Activated T-cell treated with anti-CD3 and anti-CD28 coated beads for 1 hour (primary cell): Measurements from ENCODE around the gene LHPP.
"Not testable (repeated sequence)": the region's sequence is repeated elsewhere in the genome, so short reads cannot be mapped to it uniquely, and the experiment has no call there.

Experiments
- DNase-seq: peaks from one replicate; pipeline ENCODE4 v3.0.0-alpha.2; 2020; ENCODE audit warnings: low read depth

The LHPP gene

DNA sequence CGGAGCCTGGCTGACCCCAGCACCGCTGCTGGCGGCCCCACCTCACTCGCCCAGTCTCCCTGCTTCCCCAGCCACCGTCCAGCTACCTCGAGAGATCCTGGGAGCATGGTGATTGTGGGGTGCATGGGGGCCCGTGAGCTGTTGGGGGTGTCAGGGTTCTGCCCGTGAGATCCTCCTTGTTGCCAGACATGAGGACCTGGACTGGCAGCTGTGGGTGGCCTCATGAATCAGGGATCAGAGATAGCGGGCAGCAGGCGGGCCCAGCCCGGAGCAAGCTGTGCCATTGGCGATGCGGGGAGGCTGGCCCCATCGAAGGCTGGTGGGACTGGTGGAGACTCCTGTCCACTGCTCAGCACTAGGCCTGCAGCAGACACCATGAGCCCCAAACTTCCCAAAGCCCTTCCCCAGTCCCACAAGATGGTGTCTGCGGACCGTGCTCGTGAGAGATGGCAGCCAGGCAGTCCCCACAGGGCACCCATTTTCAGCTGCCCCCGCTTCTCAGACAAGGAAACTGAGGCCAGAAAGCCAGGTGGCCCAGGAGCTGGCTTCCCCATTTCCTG lies 75.6 kb downstream of the LHPP start:
- DNase-seq = no peak

DNA sequence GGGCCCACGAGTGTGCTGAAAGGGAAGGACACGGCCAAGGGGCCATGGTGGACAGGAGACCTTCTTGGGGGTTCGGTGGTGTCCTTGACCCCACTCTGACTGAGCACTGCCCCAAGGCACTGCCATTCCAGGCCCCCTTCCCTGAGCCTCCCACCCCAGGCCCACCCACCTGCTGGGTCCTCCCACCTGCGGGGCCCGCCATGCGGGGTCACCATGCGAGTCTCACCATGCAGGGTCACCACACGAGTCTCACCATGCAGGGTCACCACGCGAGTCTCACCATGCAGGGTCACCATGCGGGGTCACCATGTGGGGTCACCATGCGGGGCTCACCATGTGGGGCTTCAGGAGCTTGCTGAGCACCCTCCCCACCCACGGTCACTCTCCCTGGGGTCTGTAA lies 76.3 kb downstream of the LHPP start:
- DNase-seq = no peak

DNA sequence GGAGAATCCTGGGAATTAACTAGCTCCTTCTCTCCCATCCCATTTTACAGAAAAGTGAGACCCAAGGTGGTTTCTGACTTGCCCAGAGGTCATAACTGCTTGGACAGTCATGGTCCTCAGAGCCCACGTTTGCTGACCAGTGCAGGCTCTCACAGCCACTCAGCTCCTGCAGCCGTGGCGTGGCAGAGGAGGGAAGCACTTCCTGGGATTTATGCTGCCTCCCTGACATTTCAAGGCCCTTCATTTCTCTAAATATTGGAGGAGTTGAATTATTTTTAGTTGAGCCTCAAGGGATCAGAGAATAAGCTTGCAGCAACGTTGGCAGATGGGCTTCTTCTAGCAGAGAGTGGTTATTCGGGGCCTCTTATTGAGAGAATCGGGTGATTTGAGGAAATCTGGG lies 77.1 kb downstream of the LHPP start:
- no peak for DNase-seq

- peak; percentile 64 for DNase-seq
Measured at GRCh38 chr10:124539935-124540641, 78.5 kb downstream of the LHPP start.

- no peak for DNase-seq
Measured at GRCh38 chr10:124541076-124541903, 79.7 kb downstream of the LHPP start.

DNA sequence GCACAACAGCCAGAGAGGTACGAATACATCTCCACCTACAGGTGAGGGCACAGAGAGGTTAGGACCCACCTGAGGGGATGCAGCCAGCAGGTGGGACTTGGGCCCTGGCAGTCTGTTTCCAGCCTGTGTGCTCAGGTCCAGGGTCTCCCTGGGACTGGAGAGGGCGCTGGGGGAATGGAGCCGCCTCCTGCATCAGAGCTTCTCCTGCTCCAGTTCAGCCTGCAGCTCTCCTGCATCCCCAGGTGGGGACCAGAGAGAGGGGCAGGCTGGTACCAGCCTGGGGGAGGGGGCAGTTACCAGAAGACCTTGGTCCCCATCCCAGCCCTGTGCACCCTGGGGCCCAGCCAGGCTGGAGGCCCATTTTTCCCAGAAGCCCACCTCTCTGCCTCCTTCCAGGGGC lies 80.7 kb downstream of the LHPP start:
- DNase-seq = no peak

GRCh38 chr10:124543146-124543545 lies 81.5 kb downstream of the LHPP start:
- no peak for DNase-seq

DNA sequence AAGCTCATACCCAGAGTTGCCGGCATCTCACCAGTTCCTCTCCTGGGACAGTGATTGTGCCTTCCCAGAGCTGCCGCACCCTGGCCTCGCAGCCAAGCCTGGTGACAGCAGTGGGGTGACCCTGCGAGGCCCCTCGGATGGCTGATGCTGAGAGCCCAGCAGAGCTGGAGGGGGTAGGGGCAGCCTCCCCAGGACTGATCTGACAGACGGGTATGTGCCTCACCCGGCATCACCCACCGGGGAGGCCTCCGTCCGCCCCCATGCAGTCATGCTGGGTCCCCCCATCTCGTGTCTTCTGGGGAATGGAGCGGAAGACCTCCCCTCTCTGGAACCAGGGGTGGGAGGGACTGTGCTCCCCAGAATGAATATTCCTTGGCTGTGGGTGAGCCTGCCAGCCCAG lies 82.3 kb downstream of the LHPP start:
- no peak for DNase-seq

DNA sequence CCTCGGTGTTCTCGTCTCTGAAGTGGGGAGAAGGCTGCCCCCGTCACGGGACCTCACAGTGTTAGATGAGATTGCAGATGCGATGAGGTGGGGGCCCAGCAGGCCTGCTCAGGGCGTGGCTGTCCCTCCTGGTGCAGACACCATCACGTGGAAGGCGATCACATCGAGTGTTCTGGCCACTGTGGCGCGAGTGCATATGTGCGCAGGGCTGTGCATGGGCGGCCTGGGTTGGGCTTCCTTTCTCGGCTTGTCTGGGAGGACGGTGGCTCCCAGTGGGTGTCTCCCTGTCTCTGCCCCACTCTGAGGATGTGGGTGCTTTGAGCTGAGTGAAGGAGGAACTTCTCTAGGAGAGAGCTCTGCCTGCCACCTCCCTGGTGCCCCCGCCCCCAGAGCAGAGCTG lies 83.1 kb downstream of the LHPP start:
- DNase-seq = no peak

DNA sequence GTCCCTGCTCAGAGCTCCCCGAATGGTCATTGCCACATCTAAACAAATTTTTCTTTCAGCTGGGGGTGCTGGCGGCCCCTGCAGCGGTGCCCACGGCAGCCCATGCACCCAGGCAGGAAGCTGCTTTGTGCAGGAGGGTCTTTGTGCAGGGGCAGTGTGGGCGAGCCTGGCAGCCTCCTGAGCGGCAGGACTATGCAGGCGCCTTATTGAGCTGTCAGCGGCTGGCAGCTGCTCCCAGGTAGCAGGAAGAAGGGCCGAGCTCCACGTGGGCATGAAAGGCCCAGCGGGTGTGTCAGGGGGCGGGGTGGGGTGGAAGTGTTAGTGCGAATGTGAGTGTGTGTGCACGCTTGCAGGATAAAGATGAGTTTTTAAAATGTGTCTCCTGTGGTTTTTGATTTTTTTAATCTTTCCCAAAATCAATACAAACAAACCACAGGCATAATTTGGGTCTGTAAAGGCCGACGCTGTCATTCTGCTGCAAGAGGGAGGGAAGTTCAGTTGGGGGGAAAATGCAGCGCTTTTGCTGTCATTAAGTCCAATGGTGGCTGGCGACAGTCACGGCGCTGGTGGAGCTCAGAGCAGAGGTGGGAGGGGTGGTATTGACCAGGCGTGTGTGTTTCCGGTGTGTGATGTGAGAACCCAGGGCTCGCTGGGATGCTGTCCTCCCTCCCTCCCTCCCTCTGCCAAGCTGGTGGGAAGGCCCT lies 83.9 kb downstream of the LHPP start:
- DNase-seq = no peak

GRCh38 chr10:124546055-124546369 lies 84.4 kb downstream of the LHPP start:
- DNase-seq = no peak

DNA sequence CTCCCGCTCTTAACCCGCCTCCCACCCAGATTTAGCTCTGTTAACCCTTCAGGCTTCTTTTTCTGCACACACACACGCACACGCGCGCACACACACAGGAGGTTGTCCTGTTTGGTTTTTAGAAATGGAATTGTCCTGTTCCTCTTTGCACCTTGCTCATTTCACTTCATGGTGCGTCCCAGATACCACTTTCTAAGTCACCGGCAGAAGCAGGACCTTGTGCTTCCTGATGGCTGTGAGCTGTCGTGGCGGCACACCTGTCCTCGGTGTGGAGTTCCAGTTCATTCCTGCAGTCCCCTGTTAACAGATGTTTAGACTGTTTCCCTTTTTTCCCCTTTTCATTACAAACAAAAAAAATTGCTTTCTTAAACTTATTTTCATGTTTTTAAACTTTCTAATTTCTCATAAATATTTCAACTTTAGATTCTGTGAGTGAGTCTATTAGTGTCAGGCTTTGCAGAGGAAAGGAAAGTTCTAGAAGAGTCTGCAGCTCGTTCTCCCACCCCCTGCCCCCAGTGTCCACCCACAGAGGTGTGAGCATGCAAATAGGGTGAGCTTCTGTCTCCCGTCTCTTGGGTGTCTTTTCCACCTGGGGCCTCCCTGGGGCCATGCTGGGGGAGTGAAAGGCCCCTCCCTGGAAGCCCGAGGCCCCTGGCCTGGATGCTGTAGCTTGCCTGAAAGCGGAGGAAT lies 85.5 kb downstream of the LHPP start:
- DNase-seq = no peak

GRCh38 chr10:124547647-124548168 lies 86.1 kb downstream of the LHPP start:
- no peak for DNase-seq

GRCh38 chr10:124549171-124549570 lies 87.5 kb downstream of the LHPP start:
- DNase-seq = not testable (repeated sequence)

GRCh38 chr10:124550293-124551034 lies 88.8 kb downstream of the LHPP start:
- no peak for DNase-seq

DNA sequence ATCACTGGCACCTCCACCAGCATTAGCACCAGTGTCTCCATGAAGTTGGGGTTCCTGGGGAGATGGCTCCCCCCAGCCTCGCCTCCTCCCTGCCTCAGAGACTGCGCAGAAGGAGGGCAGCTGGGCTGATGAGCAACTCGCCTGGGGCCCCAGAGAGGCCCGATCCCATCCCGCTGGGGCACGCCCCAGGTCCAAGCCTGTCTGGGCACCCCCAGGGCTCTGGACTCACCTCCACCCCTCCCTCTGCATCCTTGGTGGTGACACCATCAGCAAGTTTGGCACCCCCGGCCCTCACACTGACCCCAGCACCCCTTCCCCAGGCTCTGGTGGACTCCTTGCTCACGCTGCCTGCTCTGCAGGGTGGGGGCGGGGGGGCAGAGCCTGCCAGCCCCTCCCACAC lies 89.5 kb downstream of the LHPP start:
- no peak for DNase-seq

GRCh38 chr10:124551755-124552154 lies 90.1 kb downstream of the LHPP start:
- DNase-seq = no peak

DNA sequence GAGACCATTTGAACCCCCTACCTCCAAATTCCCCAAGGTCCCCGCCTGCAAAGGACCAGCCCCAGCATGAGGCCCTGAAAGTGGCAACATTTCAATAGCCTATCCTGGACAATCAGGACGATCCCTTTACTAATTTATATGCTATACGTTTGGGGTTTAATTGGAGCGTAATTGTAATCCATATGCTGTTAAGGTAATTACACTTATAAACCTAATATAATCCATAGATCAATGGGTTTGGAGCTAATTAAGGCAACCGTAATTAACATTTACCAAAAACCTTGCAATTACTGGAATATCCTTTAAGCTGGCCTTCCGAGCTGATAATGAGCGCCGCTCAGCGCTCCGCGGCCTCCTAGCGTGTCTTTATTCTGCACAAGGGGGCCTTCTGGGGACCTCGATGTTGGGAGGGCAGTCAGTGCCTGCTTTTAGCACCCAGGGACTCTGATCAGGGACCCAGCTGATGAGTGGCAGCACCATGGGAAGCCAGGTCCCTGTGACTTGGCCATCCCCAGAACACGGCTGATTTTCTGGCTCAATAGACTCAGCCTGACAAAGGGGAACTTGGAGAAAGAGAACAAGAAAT lies 91.2 kb downstream of the LHPP start:
- no peak for DNase-seq

- DNase-seq = no peak
Measured at GRCh38 chr10:124554085-124554858, 92.6 kb downstream of the LHPP start.

DNA sequence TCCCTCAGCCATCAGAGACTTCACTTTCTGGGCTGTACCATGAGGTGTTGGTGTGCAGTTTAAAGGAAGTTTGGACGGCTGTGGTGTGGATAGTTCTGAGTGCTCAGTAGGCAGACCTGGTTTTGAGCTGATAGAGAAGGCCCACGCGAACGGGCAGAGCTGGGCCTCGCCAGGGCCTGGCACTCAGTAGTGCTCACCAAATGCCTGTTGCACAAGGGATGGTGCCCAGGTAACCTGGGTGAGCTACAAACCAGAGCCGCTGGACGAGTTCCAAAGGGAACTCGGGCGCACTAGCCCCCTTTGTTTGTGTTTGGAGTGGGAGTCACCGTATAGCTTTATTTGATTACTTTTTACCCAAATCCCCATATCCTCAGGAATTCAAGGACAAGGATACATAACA lies 95.5 kb downstream of the LHPP start:
- DNase-seq = no peak
